ENCODE data around the gene DUSP3. TPM values are rescaled to one million over a fixed set of nuclear protein-coding genes. Genes with fewer than 3 reads are reported as not detected.

The DUSP3 gene
- total RNA-seq, 2 experiments from 2014 or later, result 9.0 to 9.8 TPM

DNA sequence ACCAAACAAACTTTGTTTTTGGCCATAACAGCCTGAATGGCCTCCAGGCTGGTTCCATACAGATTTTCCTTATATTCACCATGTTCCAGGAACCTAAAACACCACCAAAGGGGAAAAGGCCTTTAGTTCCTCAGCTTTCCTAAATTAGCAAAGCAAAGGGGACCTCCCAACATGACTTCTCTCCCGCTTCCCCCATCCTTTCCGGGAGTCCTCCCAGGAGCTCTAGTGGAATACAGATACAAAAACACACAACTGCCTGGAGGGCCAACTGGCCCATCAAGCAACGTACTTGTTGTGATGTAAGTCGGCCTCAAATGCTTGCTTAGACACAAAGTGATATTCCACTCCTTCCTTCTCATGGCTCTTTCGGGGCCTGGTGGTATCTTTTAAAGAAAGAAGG lies 32.0 kb upstream of the DUSP3 start:
- ChIA-PET CTCF (ENCODE audit: unreplicated experiment) (no interaction called here), POLR2A (no interaction called here)

GRCh38 chr17:43810226-43810715 lies 31.5 kb upstream of the DUSP3 start:
- H3K4me1 ChIP-seq (ENCODE audit: insufficient read depth, low read length, poor library complexity, severe bottlenecking), result no peaks in the 10 kb centered on the region
- TF ChIP-seq EZH2phosphoT487 (IDR thresholded peaks at IDR 0.05; ENCODE audit: borderline replicate concordance, low read depth, low read length), result no peak
- TF ChIP-seq, protein P1, sequence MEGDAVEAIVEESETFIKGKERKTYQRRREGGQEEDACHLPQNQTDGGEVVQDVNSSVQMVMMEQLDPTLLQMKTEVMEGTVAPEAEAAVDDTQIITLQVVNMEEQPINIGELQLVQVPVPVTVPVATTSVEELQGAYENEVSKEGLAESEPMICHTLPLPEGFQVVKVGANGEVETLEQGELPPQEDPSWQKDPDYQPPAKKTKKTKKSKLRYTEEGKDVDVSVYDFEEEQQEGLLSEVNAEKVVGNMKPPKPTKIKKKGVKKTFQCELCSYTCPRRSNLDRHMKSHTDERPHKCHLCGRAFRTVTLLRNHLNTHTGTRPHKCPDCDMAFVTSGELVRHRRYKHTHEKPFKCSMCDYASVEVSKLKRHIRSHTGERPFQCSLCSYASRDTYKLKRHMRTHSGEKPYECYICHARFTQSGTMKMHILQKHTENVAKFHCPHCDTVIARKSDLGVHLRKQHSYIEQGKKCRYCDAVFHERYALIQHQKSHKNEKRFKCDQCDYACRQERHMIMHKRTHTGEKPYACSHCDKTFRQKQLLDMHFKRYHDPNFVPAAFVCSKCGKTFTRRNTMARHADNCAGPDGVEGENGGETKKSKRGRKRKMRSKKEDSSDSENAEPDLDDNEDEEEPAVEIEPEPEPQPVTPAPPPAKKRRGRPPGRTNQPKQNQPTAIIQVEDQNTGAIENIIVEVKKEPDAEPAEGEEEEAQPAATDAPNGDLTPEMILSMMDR (conservative IDR thresholded peaks at IDR 0.05; ENCODE audit: low read length), result no peak
- no peak overlapping the region for H3K4me3 ChIP-seq (ENCODE audit: low read depth, low read length, poor library complexity, severe bottlenecking)
- H2AFZ ChIP-seq (ENCODE audit: low read length), result no peak overlapping the region
- BruUV-seq (replicated peaks), result no TSS peak
- intact Hi-C loops (cut with micrococcal nuclease; ENCODE audit: unreplicated experiment), result no loop called here
- DNase-seq (ENCODE audit: low spot score), result no peak
- ChIA-PET CTCF (ENCODE audit: unreplicated experiment) (no interaction called here), POLR2A (no interaction called here)
- no peaks in the 10 kb centered on the region for H4K20me1 ChIP-seq (ENCODE audit: insufficient read depth, low read length)
- H3K4me2 ChIP-seq (ENCODE audit: low read length), result no peak overlapping the region
- no peaks in the 10 kb centered on the region for H3K9me3 ChIP-seq (ENCODE audit: low read length)
- no peaks in the 10 kb centered on the region for H3K9me2 ChIP-seq (ENCODE audit: insufficient read depth, low read length)
- no peaks in the 10 kb centered on the region for H3K79me2 ChIP-seq (ENCODE audit: insufficient read depth, low read depth, low read length)
- no peak overlapping the region for H3K27ac ChIP-seq (ENCODE audit: low read depth, low read length, poor library complexity, severe bottlenecking)
- no peaks in the 10 kb centered on the region for H3K36me3 ChIP-seq (ENCODE audit: insufficient read depth, low read length)

More for the DNA sequence above, 32.0 kb upstream of the DUSP3 start:
- TF ChIP-seq, protein P1 (conservative IDR thresholded peaks at IDR 0.05; ENCODE audit: low read length), result no peak
- no peak for TF ChIP-seq EZH2phosphoT487 (IDR thresholded peaks at IDR 0.05; ENCODE audit: borderline replicate concordance, low read depth, low read length)
- no peaks in the 10 kb centered on the region for H3K36me3 ChIP-seq (ENCODE audit: insufficient read depth, low read length)
- intact Hi-C loops (cut with micrococcal nuclease; ENCODE audit: unreplicated experiment), result no loop called here
- no peak overlapping the region for H3K4me2 ChIP-seq (ENCODE audit: low read length)
- DNase-seq (ENCODE audit: low spot score), result no peak
- H2AFZ ChIP-seq (ENCODE audit: low read length), result no peak overlapping the region
- no peaks in the 10 kb centered on the region for H3K79me2 ChIP-seq (ENCODE audit: insufficient read depth, low read depth, low read length)
- no peaks in the 10 kb centered on the region for H3K4me1 ChIP-seq (ENCODE audit: insufficient read depth, low read length, poor library complexity, severe bottlenecking)
- H3K27ac ChIP-seq (ENCODE audit: low read depth, low read length, poor library complexity, severe bottlenecking), result no peak overlapping the region
- H3K9me3 ChIP-seq (ENCODE audit: low read length), result no peaks in the 10 kb centered on the region
- no peaks in the 10 kb centered on the region for H3K9me2 ChIP-seq (ENCODE audit: insufficient read depth, low read length)
- H3K4me3 ChIP-seq (ENCODE audit: low read depth, low read length, poor library complexity, severe bottlenecking), result no peak overlapping the region
- H4K20me1 ChIP-seq (ENCODE audit: insufficient read depth, low read length), result no peaks in the 10 kb centered on the region
- no TSS peak for BruUV-seq (replicated peaks)

DNA sequence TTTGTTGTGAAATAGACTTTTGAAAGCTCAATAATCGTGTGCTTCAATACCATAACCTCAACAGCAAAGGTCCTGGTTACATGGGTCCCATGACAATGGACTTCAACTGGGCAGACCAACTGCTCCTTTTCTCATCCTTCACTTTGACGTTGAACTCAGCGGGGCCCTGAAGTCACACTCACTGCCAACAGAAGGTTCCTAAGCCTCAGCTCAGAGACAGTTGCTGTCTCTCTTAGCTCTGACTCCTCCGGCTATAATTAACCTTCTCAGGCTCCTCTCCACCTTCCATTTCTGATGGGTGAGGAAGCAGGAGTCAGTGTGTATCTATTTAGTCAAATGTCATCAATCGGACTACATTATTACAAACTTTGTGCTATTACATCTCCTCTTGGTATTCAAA lies 30.3 kb upstream of the DUSP3 start:
- H2AFZ ChIP-seq (ENCODE audit: low read length), result no peak overlapping the region
- BruUV-seq (replicated peaks), result no TSS peak
- POLR2A ChIA-PET, result no interaction called here
- intact Hi-C loops (cut with micrococcal nuclease; ENCODE audit: unreplicated experiment), result no loop called here
- no peak overlapping the region for H3K4me3 ChIP-seq (ENCODE audit: low read depth, low read length, poor library complexity, severe bottlenecking)
- H4K20me1 ChIP-seq (ENCODE audit: insufficient read depth, low read length), result no peaks in the 10 kb centered on the region
- no peaks in the 10 kb centered on the region for H3K36me3 ChIP-seq (ENCODE audit: insufficient read depth, low read length)
- H3K9me3 ChIP-seq (ENCODE audit: low read length), result no peaks in the 10 kb centered on the region
- H3K4me1 ChIP-seq (ENCODE audit: insufficient read depth, low read length, poor library complexity, severe bottlenecking), result no peaks in the 10 kb centered on the region
- H3K4me2 ChIP-seq (ENCODE audit: low read length), result no peak overlapping the region
- no peaks in the 10 kb centered on the region for H3K79me2 ChIP-seq (ENCODE audit: insufficient read depth, low read depth, low read length)
- TF ChIP-seq, protein P1 (conservative IDR thresholded peaks at IDR 0.05; ENCODE audit: low read length), result no peak
- no peak for TF ChIP-seq EZH2phosphoT487 (IDR thresholded peaks at IDR 0.05; ENCODE audit: borderline replicate concordance, low read depth, low read length)
- DNase-seq (ENCODE audit: low spot score), result no peak
- no peak overlapping the region for H3K27ac ChIP-seq (ENCODE audit: low read depth, low read length, poor library complexity, severe bottlenecking)
- CTCF ChIA-PET (ENCODE audit: unreplicated experiment), result no interaction called here
- H3K9me2 ChIP-seq (ENCODE audit: insufficient read depth, low read length), result no peaks in the 10 kb centered on the region
